GM12864 (cell line): ENCODE measurements around the gene PIH1D1.

Experiments used
- DNase-seq: peaks from one replicate; pipeline ENCODE4 v3.0.0-alpha.2; 2011; ENCODE audit warnings: low read depth
- H3K4me3 ChIP-seq: 2 replicates; pipeline ENCODE4 v1.5.1; 2011; ENCODE audit warnings: mild to moderate bottlenecking, low read depth, low read length, control low read depth
- CTCF ChIP-seq: IDR thresholded peaks from 2 replicates; pipeline ENCODE4 v1.5.1; 2011; ENCODE audit warnings: low read depth, mild to moderate bottlenecking, moderate library complexity, low read length, control low read depth, inconsistent platforms; ENCODE audit errors: missing control alignments

The PIH1D1 gene

DNA sequence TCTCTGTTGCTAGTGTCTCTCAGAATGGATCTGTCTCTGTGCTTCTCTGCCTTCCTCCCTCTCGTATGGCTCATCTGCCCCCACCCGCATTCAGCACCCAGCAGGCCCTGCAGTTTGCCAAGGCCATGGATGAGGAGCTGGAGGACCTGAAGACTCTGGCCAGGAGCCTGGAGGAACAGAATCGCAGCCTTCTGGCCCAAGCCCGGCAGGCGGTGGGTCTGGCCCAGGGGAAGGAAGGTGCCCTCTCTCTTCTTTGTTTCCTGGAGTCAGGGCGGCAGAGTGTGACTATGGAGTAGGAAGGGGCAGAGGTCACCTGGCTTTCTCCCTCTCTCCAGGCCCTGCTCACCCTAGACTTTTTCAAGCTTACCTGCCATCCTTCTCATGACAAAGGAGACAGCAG lies 52.7 kb downstream of the PIH1D1 start:
- no peak overlapping the region for H3K4me3 ChIP-seq
- DNase-seq = no peak
- TF ChIP-seq CTCF = no peak

- H3K4me3 ChIP-seq = no peak overlapping the region
- TF ChIP-seq CTCF = no peak
- DNase-seq = no peak
These were observed 53.5 kb downstream of the PIH1D1 start for GRCh38 chr19:49398001-49398615.

- DNase-seq = no peak
- H3K4me3 ChIP-seq = no peak overlapping the region
- TF ChIP-seq CTCF = no peak
These were observed 54.7 kb downstream of the PIH1D1 start for GRCh38 chr19:49396738-49397505.
